ENCODE measurements around the gene NFASC.

NFASC gene

GRCh38 chr1:204984499-204984898 is 113.8 kb downstream of the NFASC start:
- TF ChIP-seq, protein P1, sequence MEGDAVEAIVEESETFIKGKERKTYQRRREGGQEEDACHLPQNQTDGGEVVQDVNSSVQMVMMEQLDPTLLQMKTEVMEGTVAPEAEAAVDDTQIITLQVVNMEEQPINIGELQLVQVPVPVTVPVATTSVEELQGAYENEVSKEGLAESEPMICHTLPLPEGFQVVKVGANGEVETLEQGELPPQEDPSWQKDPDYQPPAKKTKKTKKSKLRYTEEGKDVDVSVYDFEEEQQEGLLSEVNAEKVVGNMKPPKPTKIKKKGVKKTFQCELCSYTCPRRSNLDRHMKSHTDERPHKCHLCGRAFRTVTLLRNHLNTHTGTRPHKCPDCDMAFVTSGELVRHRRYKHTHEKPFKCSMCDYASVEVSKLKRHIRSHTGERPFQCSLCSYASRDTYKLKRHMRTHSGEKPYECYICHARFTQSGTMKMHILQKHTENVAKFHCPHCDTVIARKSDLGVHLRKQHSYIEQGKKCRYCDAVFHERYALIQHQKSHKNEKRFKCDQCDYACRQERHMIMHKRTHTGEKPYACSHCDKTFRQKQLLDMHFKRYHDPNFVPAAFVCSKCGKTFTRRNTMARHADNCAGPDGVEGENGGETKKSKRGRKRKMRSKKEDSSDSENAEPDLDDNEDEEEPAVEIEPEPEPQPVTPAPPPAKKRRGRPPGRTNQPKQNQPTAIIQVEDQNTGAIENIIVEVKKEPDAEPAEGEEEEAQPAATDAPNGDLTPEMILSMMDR (IDR thresholded peaks at IDR 0.05): no peak
- Histone ChIP-seq H3K27ac (no peak overlapping the region), H3K4me1 (ENCODE audit: control insufficient read depth in 1 of 2, insufficient read depth in 1 of 2, low read depth in 1 of 2, low read length in 1 of 2) (peaks cover 18 to 19% of the 10 kb centered on the region in 2 experiments), H3K36me3 (no peaks in the 10 kb centered on the region), H3K4me3 (ENCODE audit: low read depth in 1 of 2, low read length in 1 of 2) (no peak overlapping the region), H3K9me3 (no peaks in the 10 kb centered on the region), H3K27me3 (no peaks in the 10 kb centered on the region)

DNA sequence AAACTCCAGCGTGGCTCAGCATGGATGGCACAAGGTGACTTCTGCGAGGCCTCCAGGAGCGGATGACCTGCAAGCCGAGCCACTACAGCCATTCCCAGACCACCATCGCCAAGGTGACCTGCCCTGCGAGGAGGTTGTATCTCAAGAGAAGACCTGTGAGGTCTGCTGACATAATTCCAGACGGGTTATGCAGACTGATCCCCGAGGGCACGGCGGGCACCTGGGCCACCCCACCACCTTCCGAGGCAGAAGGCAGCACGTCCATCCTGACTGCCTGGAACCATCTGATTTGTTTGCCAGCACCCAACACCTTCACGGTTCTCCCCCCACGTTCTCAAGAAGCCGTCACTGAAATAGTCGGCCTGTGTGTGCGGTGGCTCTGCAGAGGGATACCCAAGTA is 115.5 kb downstream of the NFASC start:
- Histone ChIP-seq H3K36me3 (no peaks in the 10 kb centered on the region), H3K27me3 (no peaks in the 10 kb centered on the region), H3K4me3 (ENCODE audit: low read depth in 1 of 2, low read length in 1 of 2) (no peak overlapping the region), H3K4me1 (ENCODE audit: control insufficient read depth in 1 of 2, insufficient read depth in 1 of 2, low read depth in 1 of 2, low read length in 1 of 2) (peaks cover 35 to 36% of the 10 kb centered on the region in 2 experiments), H3K27ac (no peak overlapping the region), H3K9me3 (no peaks in the 10 kb centered on the region)
- TF ChIP-seq, protein P1 (IDR thresholded peaks at IDR 0.05): no peak

GRCh38 chr1:204987689-204988088 is 117.0 kb downstream of the NFASC start:
- H3K36me3 ChIP-seq: no peaks in the 10 kb centered on the region
- H3K4me1 ChIP-seq (ENCODE audit: control insufficient read depth in 1 of 2, insufficient read depth in 1 of 2, low read depth in 1 of 2, low read length in 1 of 2): peaks cover 47 to 48% of the 10 kb centered on the region in 2 experiments
- no peak overlapping the region for H3K4me3 ChIP-seq (ENCODE audit: low read depth in 1 of 2, low read length in 1 of 2)
- no peak overlapping the region for H3K27ac ChIP-seq
- no peaks in the 10 kb centered on the region for H3K9me3 ChIP-seq
- TF ChIP-seq, protein P1 (IDR thresholded peaks at IDR 0.05): no peak
- H3K27me3 ChIP-seq: no peaks in the 10 kb centered on the region

DNA sequence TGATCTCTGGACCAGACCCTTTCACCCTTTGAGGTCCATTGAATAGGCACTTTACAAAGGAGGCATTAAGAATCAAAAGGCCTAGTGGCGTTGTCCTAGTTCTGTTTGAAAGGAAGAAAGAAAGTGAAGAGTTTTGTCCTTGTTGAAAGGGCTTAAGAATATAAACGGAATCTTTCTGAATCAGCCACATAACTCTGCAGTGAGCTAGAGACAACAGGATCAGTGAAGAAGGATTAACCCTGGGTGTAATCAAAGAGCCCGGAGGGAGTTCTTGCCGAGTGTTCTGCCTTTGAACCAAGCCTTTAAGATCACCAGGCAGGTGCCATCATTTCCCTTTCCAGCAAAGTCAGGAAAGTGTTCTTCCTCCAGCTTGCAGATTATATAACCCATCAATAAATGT is 117.5 kb downstream of the NFASC start:
- TF ChIP-seq, protein P1 (IDR thresholded peaks at IDR 0.05): no peak
- peaks cover 47 to 48% of the 10 kb centered on the region in 2 experiments for H3K4me1 ChIP-seq (ENCODE audit: control insufficient read depth in 1 of 2, insufficient read depth in 1 of 2, low read depth in 1 of 2, low read length in 1 of 2)
- no peaks in the 10 kb centered on the region for H3K9me3 ChIP-seq

DNA sequence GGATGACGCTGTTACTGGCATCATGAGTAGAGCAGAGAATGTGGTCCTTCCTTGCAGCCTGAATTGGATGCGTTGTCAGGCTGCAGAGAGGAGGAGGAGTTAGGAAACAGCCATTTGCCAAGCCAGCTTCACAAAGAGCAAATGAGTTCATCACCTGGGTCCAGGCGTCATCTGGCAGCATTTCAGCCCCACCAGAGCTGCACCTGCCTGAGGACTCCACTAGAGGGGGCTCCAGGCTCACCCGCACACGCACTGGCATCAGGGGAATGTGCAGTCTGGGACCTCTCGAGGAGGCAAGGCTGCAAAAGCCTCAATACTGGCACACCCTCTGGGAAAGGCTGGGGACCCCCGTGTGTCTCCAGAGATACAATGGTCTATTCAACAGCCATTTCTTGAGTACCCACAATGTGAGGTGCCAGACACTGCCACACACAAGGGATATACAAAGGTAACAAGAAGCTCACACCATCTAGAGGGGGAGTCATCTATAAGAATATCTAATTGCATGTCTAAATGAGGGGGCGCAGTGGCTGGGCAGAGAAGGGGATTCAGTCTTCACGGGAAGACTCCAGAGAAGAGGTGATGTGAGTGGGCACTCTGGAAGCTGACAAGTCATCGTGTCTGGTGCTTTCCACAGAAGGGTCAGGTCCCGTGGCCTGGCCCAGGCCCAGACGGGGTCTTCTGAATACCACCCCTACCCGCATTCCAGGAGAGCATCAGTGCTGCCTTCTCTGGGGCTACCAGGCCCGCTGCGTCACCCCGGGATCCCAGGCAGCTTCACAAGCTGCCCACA is 118.8 kb downstream of the NFASC start:
- TF ChIP-seq, protein P1 (IDR thresholded peaks at IDR 0.05): peak; percentile 98
- H3K4me1 ChIP-seq (ENCODE audit: control insufficient read depth in 1 of 2, insufficient read depth in 1 of 2, low read depth in 1 of 2, low read length in 1 of 2): peaks cover 56% of the 10 kb centered on the region in 2 experiments

More for the DNA sequence above, 117.5 kb downstream of the NFASC start:
- no peak overlapping the region for H3K27ac ChIP-seq
- no peak overlapping the region for H3K4me3 ChIP-seq (ENCODE audit: low read depth in 1 of 2, low read length in 1 of 2)
- H3K27me3 ChIP-seq: no peaks in the 10 kb centered on the region
- no peaks in the 10 kb centered on the region for H3K36me3 ChIP-seq

More for the DNA sequence above, 118.8 kb downstream of the NFASC start:
- no peaks in the 10 kb centered on the region for H3K27me3 ChIP-seq
- no peak overlapping the region for H3K4me3 ChIP-seq (ENCODE audit: low read depth in 1 of 2, low read length in 1 of 2)
- H3K9me3 ChIP-seq: no peaks in the 10 kb centered on the region
- no peaks in the 10 kb centered on the region for H3K36me3 ChIP-seq
- peak overlapping the region; percentile 99 for H3K27ac ChIP-seq

All from neutrophil (primary cell).